Measurements from ENCODE around the gene CDC42BPG. TPM values are rescaled to one million over a fixed set of nuclear protein-coding genes. Genes with fewer than 3 reads are reported as not detected.

The CDC42BPG gene
- total RNA-seq, 1 donor from 2014 or later, result not detected

- intact Hi-C loops (cut with DNase I), result no loop called here
- H3K4me3 ChIP-seq, result no peak overlapping the region
Measured at GRCh38 chr11:64839335-64839734, 5.1 kb downstream of the CDC42BPG start.

DNA sequence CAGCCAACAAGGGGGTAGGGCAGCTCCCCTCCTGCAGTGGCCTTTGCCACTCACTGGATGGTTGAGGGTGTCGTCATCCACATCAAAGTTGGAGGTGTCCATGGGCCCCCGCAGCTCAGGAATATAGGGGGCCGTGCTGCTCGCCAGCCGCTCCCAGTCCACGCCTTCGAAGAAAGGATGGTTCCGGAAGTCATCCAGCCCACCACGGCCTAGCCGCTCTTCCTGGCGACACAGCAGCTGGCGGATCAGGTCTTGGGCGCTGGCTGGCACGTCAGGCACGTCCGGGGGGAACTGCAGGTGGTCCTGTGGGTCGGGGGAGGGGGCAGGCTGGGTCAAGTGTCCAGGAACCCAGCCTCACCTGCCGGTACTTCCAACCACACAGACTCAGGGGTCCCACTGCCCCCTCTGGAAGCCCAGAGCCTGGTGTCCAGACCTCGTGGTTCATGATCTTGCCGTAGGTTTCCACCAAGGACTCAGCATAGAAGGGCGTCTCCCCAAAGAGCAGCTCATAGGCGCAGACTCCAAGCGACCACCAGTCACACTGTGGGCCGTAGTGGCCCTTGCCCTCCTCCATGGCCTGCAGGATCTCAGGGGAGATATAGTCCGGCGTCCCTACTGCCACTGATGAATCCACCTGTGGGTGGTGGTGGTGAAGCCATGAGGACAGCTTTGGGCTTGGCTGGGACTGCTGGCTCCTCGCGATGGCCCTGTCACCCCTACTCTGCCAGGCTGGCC is 5.7 kb downstream of the CDC42BPG start:
- H3K36me3 ChIP-seq, result no peaks in the 10 kb centered on the region
- H3K4me1 ChIP-seq, result no peaks in the 10 kb centered on the region
- no peak for TF ChIP-seq CTCF (IDR thresholded peaks at IDR 0.05)
- no peaks in the 10 kb centered on the region for H3K27me3 ChIP-seq
- no peak overlapping the region for H3K27ac ChIP-seq
- no peaks in the 10 kb centered on the region for H3K9me3 ChIP-seq
- no peak for DNase-seq (ENCODE audit: low spot score in 2 of 2)
- H3K4me3 ChIP-seq, result no peak overlapping the region
- intact Hi-C loops (cut with DNase I), result no loop called here

More at GRCh38 chr11:64839335-64839734, 5.1 kb downstream of the CDC42BPG start:
- no peak for TF ChIP-seq CTCF (IDR thresholded peaks at IDR 0.05)
- Histone ChIP-seq H3K4me1 (no peaks in the 10 kb centered on the region), H3K36me3 (no peaks in the 10 kb centered on the region), H3K9me3 (no peaks in the 10 kb centered on the region), H3K27ac (no peak overlapping the region), H3K27me3 (no peaks in the 10 kb centered on the region)
- DNase-seq (ENCODE audit: low spot score in 2 of 2), result no peak

DNA sequence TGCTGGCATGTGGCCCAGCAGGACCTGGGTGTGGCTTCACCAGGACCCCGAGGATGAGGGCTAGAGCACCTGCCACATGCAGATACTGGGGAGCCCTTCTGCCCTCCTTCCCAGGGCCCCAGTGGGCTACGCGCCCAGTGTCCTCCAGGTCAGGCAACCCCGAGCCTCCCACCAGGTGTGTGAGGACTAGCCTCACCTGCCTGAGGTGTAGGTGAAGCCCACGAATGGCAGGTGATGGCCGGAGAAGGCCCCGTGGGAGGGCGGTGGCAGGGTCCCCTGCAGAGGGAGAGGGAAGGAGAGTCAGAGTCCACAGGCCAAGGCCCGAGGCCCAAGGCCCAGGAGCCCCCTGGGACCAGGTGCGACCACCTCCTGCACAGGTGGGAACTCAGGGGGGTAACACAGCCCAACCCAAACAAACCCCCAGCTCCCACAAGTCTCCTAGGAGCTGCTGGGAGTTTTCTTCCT is 6.5 kb downstream of the CDC42BPG start:
- no peaks in the 10 kb centered on the region for H3K4me1 ChIP-seq
- no peak for DNase-seq (ENCODE audit: low spot score in 2 of 2)
- no peak overlapping the region for H3K27ac ChIP-seq
- intact Hi-C loops (cut with DNase I), result no loop called here
- H3K27me3 ChIP-seq, result no peaks in the 10 kb centered on the region
- H3K9me3 ChIP-seq, result no peaks in the 10 kb centered on the region
- H3K4me3 ChIP-seq, result no peak overlapping the region
- H3K36me3 ChIP-seq, result no peaks in the 10 kb centered on the region
- no peak for TF ChIP-seq CTCF (IDR thresholded peaks at IDR 0.05)

DNA sequence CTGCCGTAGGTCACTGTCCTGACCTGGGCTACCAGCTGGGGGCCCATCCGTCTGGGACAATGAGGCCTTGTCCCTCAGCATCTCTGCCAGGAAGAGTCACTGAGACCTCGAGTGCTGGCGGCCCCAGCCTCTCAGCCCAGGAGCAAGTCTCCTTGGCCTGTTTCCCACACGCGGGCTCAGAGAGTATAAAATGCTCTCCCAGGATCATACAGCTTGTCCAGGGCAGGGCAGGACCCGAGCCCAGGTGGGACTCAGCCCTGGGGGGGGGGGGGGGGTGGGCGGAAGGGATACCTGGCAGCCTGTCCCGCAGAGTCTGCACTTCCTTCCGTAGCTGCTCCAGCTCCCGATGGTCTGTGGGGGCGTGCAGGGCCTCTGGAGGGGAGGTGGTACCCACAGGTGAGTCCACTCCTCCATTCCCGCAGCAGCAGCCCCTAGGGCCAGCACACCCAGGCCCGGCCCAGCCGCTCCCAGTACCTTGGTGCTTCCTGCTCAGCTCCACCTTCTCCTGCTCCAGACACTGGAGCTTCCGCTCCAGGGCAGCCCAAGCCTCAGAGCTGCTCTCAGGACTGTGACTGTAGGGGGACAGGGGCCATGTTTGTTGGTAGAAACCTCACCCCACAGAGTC is 7.9 kb downstream of the CDC42BPG start:
- TF ChIP-seq CTCF (IDR thresholded peaks at IDR 0.05), result no peak
- H3K27ac ChIP-seq, result no peak overlapping the region
- no peaks in the 10 kb centered on the region for H3K36me3 ChIP-seq
- no peak for DNase-seq (ENCODE audit: low spot score in 2 of 2)
- H3K4me3 ChIP-seq, result no peak overlapping the region
- intact Hi-C loops (cut with DNase I), result no loop called here
- H3K4me1 ChIP-seq, result no peaks in the 10 kb centered on the region
- no peaks in the 10 kb centered on the region for H3K27me3 ChIP-seq
- H3K9me3 ChIP-seq, result no peaks in the 10 kb centered on the region

DNA sequence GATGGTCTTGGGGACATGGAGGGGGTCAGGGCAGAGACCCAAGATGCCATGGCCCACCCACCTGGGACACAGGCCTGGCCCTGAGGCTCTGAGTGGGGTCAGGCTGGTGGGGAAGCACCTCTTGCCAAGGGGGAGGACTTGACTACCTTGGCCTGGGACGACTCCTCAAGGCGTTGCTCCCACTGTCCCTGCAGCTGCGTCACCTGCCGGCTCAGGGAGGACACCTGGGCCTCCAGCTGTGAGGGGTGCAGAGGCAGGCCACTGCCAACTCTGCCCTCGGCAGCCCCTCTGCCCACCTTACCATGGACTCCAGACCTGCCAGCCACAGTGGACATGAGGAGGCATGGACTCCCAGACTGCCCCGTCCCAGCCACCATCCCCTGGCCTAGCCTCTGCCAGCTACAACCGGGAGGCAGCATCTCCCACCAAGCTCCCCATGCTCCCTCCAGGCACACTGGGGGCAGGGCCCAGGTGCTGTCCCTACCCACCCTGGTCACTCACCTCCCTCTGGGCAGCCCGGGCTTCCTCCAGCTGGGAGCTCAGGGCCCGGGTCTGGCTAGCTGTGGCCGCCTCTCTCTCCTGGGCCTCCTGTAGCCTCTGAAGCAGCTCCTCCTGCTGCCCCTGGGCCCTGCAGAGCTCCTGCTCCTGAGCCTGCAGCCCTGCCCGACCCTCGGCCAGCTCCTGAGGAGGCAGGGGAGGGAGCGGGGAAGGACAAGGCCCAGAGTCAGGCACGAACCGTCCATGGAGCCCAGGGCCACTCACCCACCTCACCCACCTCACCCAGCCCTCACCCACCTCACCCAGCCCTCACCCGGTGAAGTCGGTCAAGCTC is 8.6 kb downstream of the CDC42BPG start:
- Histone ChIP-seq H3K9me3 (no peaks in the 10 kb centered on the region), H3K27me3 (no peaks in the 10 kb centered on the region), H3K36me3 (no peaks in the 10 kb centered on the region), H3K4me3 (no peak overlapping the region), H3K4me1 (no peaks in the 10 kb centered on the region), H3K27ac (no peak overlapping the region)
- intact Hi-C loops (cut with DNase I), result no loop called here
- no peak for DNase-seq (ENCODE audit: low spot score in 2 of 2)
- TF ChIP-seq CTCF (IDR thresholded peaks at IDR 0.05), result no peak
